C1 segment of cervical spinal cord (tissue), 14 donors: ENCODE results near the gene CLP1.
A peak's percentile ranks its signal among the peaks of the same experiment; 100 is the strongest.

Experiments
- DNase-seq, 14 donors: peaks; one replicate each; lab custom pipeline; 2025; lab: John Stamatoyannopoulos, UW

CLP1 gene

DNA sequence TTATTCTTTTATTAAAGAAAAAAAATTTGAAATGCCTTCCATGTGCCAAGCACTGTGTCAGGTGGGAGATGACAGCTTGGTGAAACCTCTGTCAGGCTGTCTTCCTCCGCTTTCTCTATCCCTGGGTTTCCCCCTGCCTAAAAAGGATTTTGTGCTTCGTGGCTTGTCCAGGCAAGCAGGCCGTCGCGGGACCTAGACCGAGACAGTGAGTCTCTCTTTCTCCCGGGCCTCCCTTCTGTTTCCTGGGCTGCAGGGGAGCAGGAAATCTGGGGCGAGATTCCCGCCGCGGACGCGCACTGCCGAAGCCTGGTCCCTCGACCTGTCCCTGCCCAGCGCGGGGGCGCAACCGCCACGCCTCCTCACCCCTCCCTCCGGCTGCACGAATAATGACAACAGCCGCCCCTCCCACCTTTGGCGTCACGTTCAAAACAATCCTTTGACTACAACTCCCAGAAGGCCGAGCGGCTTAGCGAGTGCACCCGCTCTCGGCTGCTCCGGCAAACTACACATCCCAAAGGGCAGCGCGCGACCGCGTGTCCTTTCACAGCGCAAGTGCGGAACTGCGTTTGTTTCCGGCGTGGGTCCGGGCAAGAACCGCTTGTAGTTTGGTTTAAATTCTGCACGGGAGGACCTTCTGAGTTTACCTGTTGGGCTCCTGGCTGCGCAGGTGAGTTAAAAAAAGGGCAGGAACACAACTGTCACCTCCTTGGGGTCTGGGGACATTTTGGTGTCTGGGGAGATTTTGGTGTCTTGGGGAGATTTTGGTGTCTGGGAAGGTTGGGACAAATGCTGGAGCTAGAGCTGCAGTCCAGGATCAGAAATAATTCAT is at the start of gene CLP1:
Gene CLP1 (plus strand): TSS at position 569 of the 829 bp plus-strand sequence. CDS start 1,715 bp downstream, outside the sequence.
- peak; percentile 94 to 99 (median 99) for DNase-seq

DNA sequence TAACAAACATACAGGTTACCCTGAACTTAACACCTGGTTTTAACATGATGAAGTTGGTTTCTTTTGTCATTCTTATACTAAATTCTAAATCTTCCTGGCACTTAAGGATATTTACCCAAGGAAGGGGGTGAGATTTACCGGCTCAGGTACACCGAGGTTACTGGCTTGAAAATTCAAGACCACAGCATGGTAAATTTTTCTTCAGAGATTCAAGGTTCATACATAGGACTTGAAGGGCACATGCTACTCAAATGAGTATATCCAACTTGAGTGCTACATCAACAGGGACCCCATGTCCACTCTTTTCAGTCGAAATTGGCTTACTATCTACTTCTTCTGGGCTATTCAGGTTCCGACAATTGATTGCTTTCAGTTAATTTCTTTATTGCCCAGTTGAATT is 47.4 kb upstream of the CLP1 start:
- DNase-seq: no peak

DNA sequence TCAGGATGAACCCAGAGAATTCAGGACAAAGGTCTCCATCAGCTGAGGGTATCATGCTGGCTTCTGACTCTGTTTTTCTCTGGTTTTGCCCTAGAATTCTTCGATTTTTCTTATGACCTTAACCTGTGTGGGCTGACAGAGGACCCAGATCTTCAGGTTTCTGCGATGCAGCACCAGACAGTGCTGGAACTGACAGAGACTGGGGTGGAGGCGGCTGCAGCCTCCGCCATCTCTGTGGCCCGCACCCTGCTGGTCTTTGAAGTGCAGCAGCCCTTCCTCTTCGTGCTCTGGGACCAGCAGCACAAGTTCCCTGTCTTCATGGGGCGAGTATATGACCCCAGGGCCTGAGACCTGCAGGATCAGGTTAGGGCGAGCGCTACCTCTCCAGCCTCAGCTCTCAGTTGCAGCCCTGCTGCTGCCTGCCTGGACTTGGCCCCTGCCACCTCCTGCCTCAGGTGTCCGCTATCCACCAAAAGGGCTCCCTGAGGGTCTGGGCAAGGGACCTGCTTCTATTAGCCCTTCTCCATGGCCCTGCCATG is 43.3 kb upstream of the CLP1 start:
- DNase-seq: no peak

DNA sequence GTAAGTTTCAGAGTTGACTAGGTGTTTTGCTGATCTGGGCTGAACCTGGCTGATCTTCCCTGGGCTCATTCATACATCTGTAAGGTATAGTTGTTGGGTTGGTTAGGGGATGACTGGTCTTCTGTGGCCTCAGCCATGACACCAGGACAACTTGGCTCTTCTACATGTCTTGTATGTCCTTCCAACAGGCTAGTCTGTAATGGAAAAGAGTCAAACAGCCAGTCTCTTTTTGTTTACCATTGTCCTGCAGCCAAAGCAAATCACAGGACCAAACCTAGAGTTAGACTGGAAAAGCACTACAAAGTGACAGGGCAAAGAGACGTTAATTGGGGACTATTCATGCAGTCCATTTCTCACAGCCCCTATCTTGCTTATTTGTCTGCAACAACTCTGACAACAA is 42.3 kb upstream of the CLP1 start:
- no peak for DNase-seq

GRCh38 chr11:57616595-57616994 is 41.0 kb upstream of the CLP1 start:
- no peak for DNase-seq

- DNase-seq: no peak
Observed at GRCh38 chr11:57618438-57618837, 39.1 kb upstream of the CLP1 start.

DNA sequence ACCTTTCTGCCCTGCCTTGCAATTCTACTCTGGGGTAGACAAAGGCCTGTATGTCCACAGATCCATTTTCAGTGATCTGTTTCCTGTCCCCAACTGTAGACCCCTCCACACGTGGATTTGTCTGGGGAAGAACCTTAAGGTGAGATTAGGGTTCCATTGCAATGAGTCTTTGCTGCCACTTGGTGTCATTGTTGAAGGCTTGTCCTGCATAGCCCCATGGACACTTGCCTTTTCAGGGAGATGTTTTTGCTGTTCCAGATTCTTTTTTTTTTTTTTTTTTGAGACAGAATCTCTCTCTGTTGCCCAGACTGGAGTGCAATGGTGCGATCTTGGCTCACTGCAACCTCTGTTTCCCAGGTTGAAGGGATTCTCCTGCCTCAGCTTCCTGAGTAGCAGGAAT is 38.2 kb upstream of the CLP1 start:
- no peak for DNase-seq

GRCh38 chr11:57620467-57620866 is 37.1 kb upstream of the CLP1 start:
- no peak for DNase-seq

GRCh38 chr11:57622263-57622662 is 35.3 kb upstream of the CLP1 start:
- no peak for DNase-seq

GRCh38 chr11:57624864-57625263 is 32.7 kb upstream of the CLP1 start:
- DNase-seq: no peak

DNA sequence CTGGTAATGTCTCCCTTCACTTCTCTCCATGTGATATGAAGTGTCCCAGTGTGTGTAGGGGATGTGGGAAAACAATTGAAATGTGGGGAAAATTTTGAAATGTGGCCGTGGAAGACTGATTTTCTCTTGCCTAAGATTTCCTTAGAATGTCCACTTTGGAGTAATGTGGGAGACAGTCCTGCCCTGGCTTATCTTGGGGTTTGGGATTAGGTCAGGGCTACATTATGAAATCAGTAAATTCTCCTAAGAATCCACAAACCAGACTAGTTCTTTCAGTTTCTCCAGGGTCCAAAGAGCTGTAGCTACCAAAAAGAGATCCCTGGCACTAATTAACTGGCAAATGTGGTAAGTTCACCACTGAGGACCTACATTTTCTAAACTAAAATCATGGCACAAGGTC is 30.7 kb upstream of the CLP1 start:
- DNase-seq: no peak

DNA sequence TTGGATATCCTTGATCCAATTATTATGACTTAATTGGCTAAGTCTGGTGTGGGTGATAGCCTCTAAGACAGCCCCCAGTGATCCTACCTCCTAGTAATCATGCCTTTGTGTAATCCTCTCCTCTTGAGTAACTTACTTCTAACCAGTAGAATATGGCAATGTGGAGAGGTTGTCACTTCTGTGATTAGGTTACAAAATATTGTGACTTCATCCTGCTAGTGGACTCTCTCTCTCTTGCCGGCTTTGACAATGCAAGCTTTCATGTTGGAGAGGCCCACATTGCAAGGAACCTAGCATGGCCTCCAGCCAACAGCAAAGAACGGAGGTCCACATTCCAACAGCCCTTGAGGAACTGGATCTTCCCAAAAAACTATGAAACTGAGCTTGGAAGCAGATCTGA is 27.4 kb upstream of the CLP1 start:
- DNase-seq: no peak

- no peak for DNase-seq
Observed at GRCh38 chr11:57632116-57632515, 25.4 kb upstream of the CLP1 start.

DNA sequence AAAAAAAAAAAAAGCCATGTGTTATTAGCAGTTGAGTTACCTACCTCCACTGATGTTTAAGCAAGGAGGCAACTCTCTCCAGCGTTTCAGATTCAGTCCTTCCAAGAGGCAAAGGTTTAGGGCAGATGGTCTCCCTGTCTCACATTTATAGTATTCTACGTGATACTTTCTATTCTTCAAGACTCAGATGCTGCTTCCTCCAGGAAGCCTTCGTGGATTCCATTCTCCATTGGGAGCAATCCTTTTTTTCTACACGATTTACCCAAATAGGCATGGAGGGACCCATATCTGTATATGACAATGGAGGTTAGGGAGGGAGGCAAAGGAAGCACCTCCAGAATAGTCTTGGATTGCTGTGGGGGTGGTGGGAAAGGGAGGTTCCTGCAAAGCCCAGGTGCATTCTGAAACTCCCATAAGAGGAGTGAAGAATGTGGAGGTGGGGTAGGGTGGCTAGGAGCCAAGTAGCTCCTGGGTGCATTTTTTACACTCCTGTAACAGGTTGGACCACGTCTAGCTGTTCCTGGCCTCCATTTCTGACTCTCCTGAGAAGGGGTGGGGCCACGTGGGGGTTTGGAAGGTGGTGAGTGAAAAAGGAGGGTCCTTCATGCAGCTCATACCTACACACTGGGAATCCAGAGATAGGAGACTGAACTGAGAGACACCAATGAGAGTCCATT is 24.0 kb upstream of the CLP1 start:
- no peak for DNase-seq

- no peak for DNase-seq
Observed at GRCh38 chr11:57634311-57634710, 23.3 kb upstream of the CLP1 start.

- no peak for DNase-seq
Observed at GRCh38 chr11:57635246-57635645, 22.3 kb upstream of the CLP1 start.

DNA sequence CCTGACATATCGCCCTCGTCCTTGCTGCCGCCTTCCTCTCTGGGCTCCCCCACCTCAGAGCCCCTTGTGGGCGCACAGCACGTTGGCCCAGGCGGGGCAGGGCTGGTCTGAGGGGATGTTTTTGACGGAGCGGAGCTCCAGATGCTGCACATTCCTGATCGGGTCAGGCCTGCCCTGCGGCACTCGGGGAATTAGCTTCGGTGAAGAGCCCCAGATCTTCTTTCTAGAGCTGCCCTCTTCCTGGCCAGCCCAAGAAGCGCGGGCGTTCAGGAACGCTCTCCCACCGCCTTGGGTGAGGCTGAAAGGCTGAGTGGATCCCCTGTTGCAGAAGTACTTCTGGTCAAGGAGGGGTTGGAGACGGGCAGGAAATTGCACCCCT is 19.9 kb upstream of the CLP1 start:
- DNase-seq: no peak

DNA sequence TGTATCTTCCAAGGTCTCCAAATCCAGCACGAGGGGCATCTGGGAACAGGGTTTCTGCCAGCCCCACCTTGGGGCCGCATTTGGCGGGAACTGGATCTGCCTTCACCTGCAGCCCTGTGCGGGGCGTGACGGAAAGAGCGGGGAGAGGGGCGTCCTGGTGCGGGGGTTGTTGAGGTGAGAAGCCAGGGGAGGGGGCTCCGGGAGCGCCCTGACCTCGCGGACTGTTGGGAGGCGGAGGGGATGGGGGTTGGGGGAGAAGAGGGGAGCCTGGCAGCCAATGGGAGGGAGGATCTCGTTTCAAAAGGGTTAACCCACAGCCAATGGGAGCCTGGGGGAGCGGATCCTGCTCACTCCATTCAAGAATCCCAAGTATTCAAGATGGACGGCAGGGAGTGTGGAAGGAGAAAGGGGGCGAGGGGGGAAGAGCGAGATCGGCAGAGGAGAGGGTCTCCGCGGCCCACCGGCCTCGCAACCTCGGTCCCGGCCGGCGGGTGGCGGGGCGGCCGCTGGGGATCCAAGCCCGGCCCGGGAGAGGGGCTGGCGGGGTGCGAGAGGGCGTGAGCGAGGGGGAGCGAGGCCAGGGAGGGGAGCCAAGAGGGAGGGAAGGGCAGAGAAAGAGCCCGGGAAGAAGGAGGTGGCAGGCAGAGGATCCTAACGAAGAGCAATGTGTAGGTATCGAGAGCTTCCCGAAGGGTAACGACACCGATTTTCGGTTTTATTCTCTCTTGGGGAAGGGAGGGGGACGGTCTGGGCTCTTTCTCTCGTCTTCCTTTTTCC is 19.4 kb upstream of the CLP1 start:
- DNase-seq: peak in 10 of 14 donors; percentile 18 to 88 (median 42)

- no peak for DNase-seq
Observed at GRCh38 chr11:57638811-57639320, 18.7 kb upstream of the CLP1 start.

DNA sequence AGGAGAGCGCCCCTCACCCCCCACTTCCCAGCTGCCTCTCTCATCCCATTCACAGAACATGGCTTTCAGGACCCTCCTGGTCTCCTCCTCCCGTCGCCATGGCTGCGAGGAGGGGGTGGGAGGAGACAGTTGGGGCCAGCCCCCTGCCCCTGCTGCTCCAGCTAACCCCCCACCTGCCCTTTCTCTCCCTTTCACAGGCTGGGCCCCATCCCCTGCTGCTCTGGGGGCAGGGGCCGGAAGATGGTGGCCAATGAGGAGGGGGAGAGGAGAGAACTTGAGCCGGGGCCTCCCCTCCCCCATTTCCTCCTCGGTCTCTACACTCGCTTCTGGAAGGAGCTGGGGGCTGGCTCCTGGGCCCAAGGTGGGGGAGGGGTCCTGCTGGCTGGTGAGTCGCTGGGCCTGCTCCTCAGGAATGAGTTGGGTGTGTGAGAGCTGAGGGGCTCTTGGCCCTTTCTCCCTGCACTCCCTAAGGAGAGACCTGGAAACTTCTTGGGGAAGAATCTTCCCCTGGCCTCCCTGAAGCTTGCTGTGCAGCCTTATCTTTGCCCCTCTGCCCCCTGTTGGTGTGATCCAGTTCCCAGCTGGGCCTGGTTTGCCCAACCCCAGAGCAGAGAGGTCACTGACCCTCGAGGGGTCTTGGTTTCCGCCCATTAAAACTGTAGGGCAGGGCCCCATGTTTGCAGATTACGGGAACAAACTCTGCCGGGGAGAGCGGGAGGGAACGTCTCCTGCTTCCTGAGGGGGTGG is 18.1 kb upstream of the CLP1 start:
- DNase-seq: no peak
